Activated CD8-positive, alpha-beta memory T cell treated with anti-CD3 and anti-CD28 coated beads, Interleukin-2, amount 50 U/mL, for 48 hours (primary cell): ENCODE measurements around the gene NUDT9.
"Not testable (repeated sequence)": the region's sequence is repeated elsewhere in the genome, so short reads cannot be mapped to it uniquely, and the experiment has no call there.

Experiments used
- DNase-seq: peaks from one replicate; pipeline ENCODE4 v3.0.0-alpha.2; 2020

NUDT9 gene

GRCh38 chr4:87410157-87410556 lies 12.2 kb upstream of the NUDT9 start:
- no peak for DNase-seq

GRCh38 chr4:87410679-87411078 lies 11.7 kb upstream of the NUDT9 start:
- no peak for DNase-seq

GRCh38 chr4:87414816-87415215 lies 7.6 kb upstream of the NUDT9 start:
- DNase-seq, result no peak

GRCh38 chr4:87416965-87417364 lies 5.4 kb upstream of the NUDT9 start:
- DNase-seq, result no peak

- not testable (repeated sequence) for DNase-seq
Measured at GRCh38 chr4:87418410-87418809, 4.0 kb upstream of the NUDT9 start.

- no peak for DNase-seq
Measured at GRCh38 chr4:87419578-87420249, 2.7 kb upstream of the NUDT9 start.

GRCh38 chr4:87420276-87420830 lies 2.0 kb upstream of the NUDT9 start:
- no peak for DNase-seq

GRCh38 chr4:87423317-87424098 lies 1.1 kb downstream of the NUDT9 start:
- no peak for DNase-seq

GRCh38 chr4:87424099-87424543 lies 1.7 kb downstream of the NUDT9 start:
- DNase-seq, result not testable (repeated sequence)

- DNase-seq, result no peak
Measured at GRCh38 chr4:87425711-87426110, 3.3 kb downstream of the NUDT9 start.

- DNase-seq, result no peak
Measured at GRCh38 chr4:87426865-87427517, 4.6 kb downstream of the NUDT9 start.

- no peak for DNase-seq
Measured at GRCh38 chr4:87427518-87427868, 5.1 kb downstream of the NUDT9 start.

- DNase-seq, result no peak
Measured at GRCh38 chr4:87428979-87429378, 6.6 kb downstream of the NUDT9 start.

GRCh38 chr4:87430038-87430437 lies 7.7 kb downstream of the NUDT9 start:
- DNase-seq, result no peak

GRCh38 chr4:87433342-87433741 lies 11.0 kb downstream of the NUDT9 start:
- no peak for DNase-seq

GRCh38 chr4:87442889-87443288 lies 20.5 kb downstream of the NUDT9 start:
- no peak for DNase-seq

GRCh38 chr4:87444741-87445140 lies 22.4 kb downstream of the NUDT9 start:
- DNase-seq, result no peak

GRCh38 chr4:87445964-87446363 lies 23.6 kb downstream of the NUDT9 start:
- DNase-seq, result no peak

GRCh38 chr4:87446375-87446774 lies 24.0 kb downstream of the NUDT9 start:
- DNase-seq, result not testable (repeated sequence)

GRCh38 chr4:87451537-87451936 lies 29.2 kb downstream of the NUDT9 start:
- DNase-seq, result no peak

GRCh38 chr4:87458913-87459312 lies 36.5 kb downstream of the NUDT9 start:
- no peak for DNase-seq

GRCh38 chr4:87461281-87461700 lies 38.9 kb downstream of the NUDT9 start:
- no peak for DNase-seq

GRCh38 chr4:87462102-87462501 lies 39.7 kb downstream of the NUDT9 start:
- DNase-seq, result no peak
